Spleen (tissue), 11 donors: ENCODE results near the gene ZMIZ2. TPM values are rescaled to one million over a fixed set of nuclear protein-coding genes. Genes with fewer than 3 reads are reported as not detected.
"Not testable (repeated sequence)": the region's sequence is repeated elsewhere in the genome, so short reads cannot be mapped to it uniquely, and the experiment has no call there.

Experiments used
- DNase-seq: peaks from one replicate; pipeline ENCODE4 v3.0.0-alpha.2; 2020
- H3K27ac ChIP-seq, 8 donors: fragments of 200-600 bp; sonication (generic) in 7 of 8; 1 replicate in 4 of 8; 2 replicates in 4 of 8; pipeline versions ENCODE4 v1.5.0 to v1.8.0; 2016 to 2021; ENCODE audit warnings: inconsistent platforms in 4 of 8, mild to moderate bottlenecking in 4 of 8, moderate library complexity in 1 of 8
- H3K27me3 ChIP-seq, 7 donors: fragments of 200-600 bp; sonication (generic) in 6 of 7; replicated peaks in 1 of 7; 1 replicate in 4 of 7; 2 replicates in 3 of 7; pipeline versions ENCODE4 v1.5.0 to v1.8.0; 2016 to 2021; ENCODE audit warnings: inconsistent platforms in 3 of 7, mild to moderate bottlenecking in 1 of 7
- H3K36me3 ChIP-seq, 6 donors: fragments of 200-600 bp; sonication (generic) in 5 of 6; 1 replicate in 4 of 6; 2 replicates in 2 of 6; pipeline versions ENCODE4 v1.5.0 to v1.8.0; 2016 to 2021; ENCODE audit warnings: inconsistent platforms in 2 of 6
- H3K4me1 ChIP-seq, 6 donors: fragments of 200-600 bp; sonication (generic) in 5 of 6; 1 replicate in 3 of 6; 2 replicates in 3 of 6; pipeline versions ENCODE4 v1.5.0 to v1.8.0; 2016 to 2021; ENCODE audit warnings: inconsistent platforms in 3 of 6
- H3K4me3 ChIP-seq, 8 donors: fragments of 200-600 bp; sonication (generic) in 7 of 8; 1 replicate in 4 of 8; 2 replicates in 4 of 8; pipeline versions ENCODE4 v1.5.0 to v1.8.0; 2016 to 2021; ENCODE audit warnings: inconsistent platforms in 4 of 8, mild to moderate bottlenecking in 4 of 8, moderate library complexity in 2 of 8
- H3K9me3 ChIP-seq, 8 donors: fragments of 200-600 bp; sonication (generic) in 7 of 8; 1 replicate in 4 of 8; 2 replicates in 4 of 8; pipeline versions ENCODE4 v1.5.0 to v1.8.0; 2016 to 2021; ENCODE audit warnings: inconsistent platforms in 4 of 8
- CTCF ChIP-seq, 11 experiments: fragments of 200-600 bp in 7 of 11; fragments of 450-650 bp in 4 of 11; sonication (generic) in 4 of 11; IDR thresholded peaks in 8 of 11; conservative IDR thresholded peaks in 3 of 11; 1 replicate in 7 of 11; 2 replicates in 4 of 11; pipeline versions ENCODE4 v1.4.0 to v1.8.0; 2016 to 2021; ENCODE audit warnings: antibody characterized with exemption in 11 of 11, inconsistent platforms in 4 of 11, mild to moderate bottlenecking in 1 of 11
- POLR2A ChIP-seq, 3 donors: fragments of 450-650 bp; IDR thresholded peaks; one replicate each; pipeline ENCODE4 v1.5.1; 2017; ENCODE audit warnings: antibody characterized with exemption in 3 of 3, mild to moderate bottlenecking in 1 of 3
- POLR2AphosphoS5 ChIP-seq, 3 donors: sonication (generic); formaldehyde crosslinking; IDR thresholded peaks; one replicate each; pipeline ENCODE4 v1.5.1; 2017; ENCODE audit warnings: antibody characterized with exemption in 3 of 3
- WGBS, 5 donors: extraction: QIAGEN DNeasy Blood & Tissue Kit in 3 of 5; methylation state at CpG; one replicate each; pipeline versions ENCODE4 v1.1.5 to v1.1.7; 2013 to 2018; 5-methylcytosine and 5-hydroxymethylcytosine counted together
- intact Hi-C: fragments of 100-400 bp; cut with DNase I; formaldehyde crosslinking; loops from one replicate; pipeline ENCODE4 v1.15.0; 2023; ENCODE audit warnings: low total_unique reads
- polyA plus RNA-seq, 3 donors: library from polyadenylated mRNA; stranded (reverse); fragments of 200-250 nt; gene quantifications; one replicate each; pipeline ENCODE4 v1.2.1, GENCODE V29; 2013
- total RNA-seq, 7 donors: library from RNA; depleted of rRNA in 3 of 7; stranded (reverse); fragments of >200 nt in 3 of 7; fragmentation: NEBNext Ultra II Directional in 4 of 7; extraction: Animal tissue kit (Norgen Biotek cat#: 25700) in 4 of 7; gene quantifications; one replicate each; pipeline versions ENCODE4 v1.1.0 to v1.2.1, GENCODE V29; 2016 to 2021
- donor health status: healthy with polysubstance abuse.
- donor health status: DM: no; HTN: no; CAD: no; lungs with moderate emphysema.
- donor health status: DM: no; HTN: no; CAD: no.
- donor health status: Bipolar disorder and iron deficiency.
- donor health status: healthy.
- donor health status: DM: no; HTN: no; CAD: no.
- donor health status: DM: yes; HTN: yes; CAD: no.

Gene ZMIZ2
- total and polyA plus RNA-seq, 10 donors = 27.7 to 160 (median 84.1) TPM

DNA sequence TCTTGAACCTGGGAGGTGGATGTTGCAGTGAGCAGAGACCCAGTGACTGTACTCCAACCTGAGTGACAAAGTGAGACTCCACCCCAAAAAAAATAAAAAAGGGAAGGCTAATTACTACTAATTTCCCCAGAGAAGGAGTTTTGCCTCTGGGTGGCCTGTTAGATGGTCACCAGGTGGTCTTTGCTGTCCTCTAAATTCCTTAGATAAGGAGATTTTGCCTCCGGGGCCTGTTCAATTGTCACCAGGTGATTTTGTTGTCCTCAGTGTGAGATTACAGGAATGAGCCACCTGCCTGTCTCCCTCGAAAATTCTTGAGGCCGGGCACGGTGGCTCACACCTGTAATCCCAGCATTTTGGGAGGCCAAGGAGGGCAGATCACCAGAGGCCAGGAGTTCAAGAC, 24.4 kb upstream of the ZMIZ2 start:
- WGBS, 5 donors = 89 to 98% (median 95%) methylated on average over 4 of the region's 4 CpGs
- Histone ChIP-seq H3K27ac (no peak overlapping the region), H3K4me3 (no peak overlapping the region), H3K27me3 (no peaks in the 10 kb centered on the region), H3K9me3 (peaks cover 0 to 24% (median 18%) of the 10 kb centered on the region in 8 donors), H3K4me1 (peaks cover 0 to 15% (median 7%) of the 10 kb centered on the region in 6 donors), H3K36me3 (no peaks in the 10 kb centered on the region)
- peak; percentile 20 for DNase-seq
- intact Hi-C loops = no loop called here
- TF ChIP-seq POLR2AphosphoS5 (IDR thresholded peaks at IDR 0.05) (no peak), POLR2A (IDR thresholded peaks at IDR 0.05) (no peak), CTCF (IDR thresholded peaks at IDR 0.05 in 8 of 11, conservative IDR thresholded peaks at IDR 0.05 in 3 of 11) (no peak)

DNA sequence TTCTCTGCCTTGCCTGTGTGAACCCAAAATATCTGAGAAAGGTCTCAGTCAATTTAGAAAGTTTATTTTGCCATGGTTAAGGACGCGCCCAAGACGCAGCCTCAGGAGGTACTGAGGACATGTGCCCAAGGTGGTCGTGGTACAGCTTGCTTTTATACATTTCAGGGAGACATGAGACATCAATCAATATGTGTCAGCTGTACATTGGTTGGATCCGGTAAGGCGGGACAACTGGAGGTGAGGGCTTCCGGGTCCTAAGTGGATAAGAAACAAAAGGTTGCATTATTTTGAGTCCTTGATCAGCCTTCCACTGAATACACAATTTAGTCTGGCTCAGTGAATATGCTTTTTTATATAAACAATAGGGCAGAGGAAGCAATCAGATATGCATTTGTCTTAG, 22.4 kb upstream of the ZMIZ2 start:
- H3K27ac ChIP-seq, H3K36me3 ChIP-seq, intact Hi-C loops, H3K27me3 ChIP-seq, H3K9me3 ChIP-seq, H3K4me3 ChIP-seq: not testable (repeated sequence)
- peak; percentile 11 for DNase-seq
- 68 to 94% (median 78%) methylated on average over 7 of the region's 7 CpGs for WGBS, 5 donors
- H3K4me1 ChIP-seq = peaks cover 0 to 22% (median 9%) of the 10 kb centered on the region in 6 donors

- TF ChIP-seq POLR2A (IDR thresholded peaks at IDR 0.05) (no peak), CTCF (IDR thresholded peaks at IDR 0.05 in 8 of 11, conservative IDR thresholded peaks at IDR 0.05 in 3 of 11) (no peak), POLR2AphosphoS5 (IDR thresholded peaks at IDR 0.05) (no peak)
- DNase-seq = peak; percentile 36
- Histone ChIP-seq H3K27me3 (no peaks in the 10 kb centered on the region), H3K27ac (peak overlapping the region in 5 of 8 donors; percentile 7 to 47 (median 19)), H3K9me3 (no peaks in the 10 kb centered on the region), H3K4me3 (no peak overlapping the region), H3K36me3 (no peaks in the 10 kb centered on the region), H3K4me1 (peaks cover 0 to 22% (median 9%) of the 10 kb centered on the region in 6 donors)
- WGBS, 5 donors = 52 to 68% (median 61%) methylated on average over 6 of the region's 6 CpGs
- intact Hi-C loops = no loop called here
Observed at GRCh38 chr7:44727158-44727936, 21.3 kb upstream of the ZMIZ2 start.

- peaks cover 0 to 22% (median 9%) of the 10 kb centered on the region in 6 donors for H3K4me1 ChIP-seq
- H3K4me3 ChIP-seq = no peak overlapping the region
- no peak for DNase-seq
- peak overlapping the region in 1 of 8 donors; percentile 47 for H3K27ac ChIP-seq
- H3K27me3 ChIP-seq = no peaks in the 10 kb centered on the region
- no peaks in the 10 kb centered on the region for H3K9me3 ChIP-seq
- TF ChIP-seq CTCF (IDR thresholded peaks at IDR 0.05 in 8 of 11, conservative IDR thresholded peaks at IDR 0.05 in 3 of 11) (no peak), POLR2AphosphoS5 (IDR thresholded peaks at IDR 0.05) (no peak), POLR2A (IDR thresholded peaks at IDR 0.05) (no peak)
- 94 to 100% (median 97%) methylated on average over 1 of the region's 1 CpG for whole genome bisulfite sequencing, 5 donors
- H3K36me3 ChIP-seq = no peaks in the 10 kb centered on the region
- intact Hi-C loops = no loop called here
Observed at GRCh38 chr7:44727937-44728262, 20.7 kb upstream of the ZMIZ2 start.
